KG1 (cell line): ENCODE measurements around the gene OTX2.

Experiments
- DNase-seq: peaks from one replicate; lab custom pipeline; 2025; lab: John Stamatoyannopoulos, UW

The OTX2 gene

GRCh38 chr14:56810147-56810719, at the start of gene OTX2:
OTX2 (minus strand) TSS chr14:56810479; CDS start chr14:56805456, 5,023 bp downstream.
- no peak for DNase-seq

GRCh38 chr14:56858422-56858821, 48.1 kb upstream of the OTX2 start:
- no peak for DNase-seq

GRCh38 chr14:56857216-56857615, 46.9 kb upstream of the OTX2 start:
- DNase-seq: no peak

- DNase-seq: no peak
Measured at GRCh38 chr14:56855891-56856461, 45.7 kb upstream of the OTX2 start.

- DNase-seq: no peak
Measured at GRCh38 chr14:56854325-56854724, 44.0 kb upstream of the OTX2 start.

- DNase-seq: no peak
Measured at GRCh38 chr14:56846970-56847930, 37.0 kb upstream of the OTX2 start.

GRCh38 chr14:56844406-56845002, 34.2 kb upstream of the OTX2 start:
- DNase-seq: no peak

- DNase-seq: no peak
Measured at GRCh38 chr14:56841611-56842010, 31.3 kb upstream of the OTX2 start.

- no peak for DNase-seq
Measured at GRCh38 chr14:56840221-56840620, 29.9 kb upstream of the OTX2 start.

- DNase-seq: no peak
Measured at GRCh38 chr14:56829151-56829550, 18.9 kb upstream of the OTX2 start.

- no peak for DNase-seq
Measured at GRCh38 chr14:56826214-56826613, 15.9 kb upstream of the OTX2 start.

- DNase-seq: no peak
Measured at GRCh38 chr14:56821805-56822610, 11.7 kb upstream of the OTX2 start.

GRCh38 chr14:56821177-56821576, 10.9 kb upstream of the OTX2 start:
- DNase-seq: no peak

- DNase-seq: no peak
Measured at GRCh38 chr14:56817396-56817921, 7.2 kb upstream of the OTX2 start.

- no peak for DNase-seq
Measured at GRCh38 chr14:56816574-56817391, 6.5 kb upstream of the OTX2 start.

GRCh38 chr14:56815745-56816144, 5.5 kb upstream of the OTX2 start:
- no peak for DNase-seq

- no peak for DNase-seq
Measured at GRCh38 chr14:56814969-56815700, 4.9 kb upstream of the OTX2 start.

GRCh38 chr14:56814519-56814959, 4.3 kb upstream of the OTX2 start:
- DNase-seq: no peak

- DNase-seq: no peak
Measured at GRCh38 chr14:56813143-56813551, 2.9 kb upstream of the OTX2 start.
